HCT116 (cell line): ENCODE results near the gene EFCAB12. TPM values are rescaled to one million over a fixed set of nuclear protein-coding genes. Genes with fewer than 3 reads are reported as not detected.

Experiments used
- ATAC-seq: fragments of 200-7000 bp; cut with Tn5 transposase; 2 replicates; pipeline ENCODE4 v1.9.1; 2020; ENCODE audit warnings: mild to moderate bottlenecking, moderate library complexity
- BruUV-seq: library from RNA; stranded (reverse); fragments of 400-500 nt; replicated peaks from 2 replicates; lab custom pipeline; 2021; lab: Mats Ljungman, UMichigan
- CTCF ChIA-PET: fragments of 300-600 bp; sonication (Branson Sonifier 250); formaldehyde crosslinking; loops from one replicate; lab custom pipeline; 2021; ENCODE audit warnings: antibody characterized with exemption; lab: Charles Lee
- POLR2A ChIA-PET: fragments of 300-600, 350-600 bp; sonication (Branson Sonifier 250); formaldehyde crosslinking; loops from one replicate; lab custom pipeline; 2021; ENCODE audit warnings: antibody characterized with exemption; lab: Charles Lee
- RAD21 ChIA-PET, 2 experiments: fragments of 300-600 bp; sonication (Branson Sonifier 250); formaldehyde crosslinking; loops; one replicate each; lab custom pipeline; 2023; ENCODE audit warnings: low total read pairs in 2 of 2; ENCODE audit not compliant: uncharacterized antibody in 2 of 2, unreplicated experiment in 2 of 2, low non-redundant PET in 1 of 2; lab: Charles Lee
- DNase-seq: peaks from one replicate; pipeline ENCODE4 v3.0.0-alpha.2; 2010; ENCODE audit warnings: low read depth, low spot score
- H2AFZ ChIP-seq: fragments of 200-600 bp; shearing (Covaris generic), sonication (generic); 2 replicates; pipeline ENCODE4 v1.6.1; 2017; ENCODE audit warnings: low read depth, mixed run types, mixed read lengths, antibody characterized with exemption, low read length; ENCODE audit not compliant: poor library complexity, severe bottlenecking
- H3K27ac ChIP-seq: 2 replicates; pipeline ENCODE4 v1.5.1; 2012; ENCODE audit warnings: low read depth, low read length
- H3K27me3 ChIP-seq: fragments of 200-600 bp; sonication (generic); 2 replicates; pipeline ENCODE4 v1.6.1; 2016; ENCODE audit warnings: mixed run types, low read length, mixed read lengths; ENCODE audit not compliant: insufficient read depth
- H3K36me3 ChIP-seq, 2 experiments: fragments of 200-500 bp in 1 of 2; fragments of 200-600 bp in 1 of 2; sonication (Bioruptor generic) in 1 of 2; sonication (generic) in 1 of 2; 2 replicates each; pipeline versions ENCODE4 v1.5.1 to v1.6.1; 2014 to 2016; ENCODE audit warnings: low read length in 2 of 2, inconsistent platforms in 1 of 2, mixed read lengths in 1 of 2, mixed run types in 1 of 2; ENCODE audit not compliant: insufficient read depth in 2 of 2, control insufficient read depth in 1 of 2
- H3K4me1 ChIP-seq, 2 experiments: fragments of 200-600 bp in 1 of 2; sonication (generic) in 1 of 2; 2 replicates each; pipeline versions ENCODE4 v1.5.1 to v1.6.1; 2012 to 2017; ENCODE audit warnings: low read length in 2 of 2, inconsistent platforms in 1 of 2, mild to moderate bottlenecking in 1 of 2, mixed read lengths in 1 of 2, mixed run types in 1 of 2, moderate library complexity in 1 of 2; ENCODE audit not compliant: insufficient read depth in 2 of 2, control insufficient read depth in 1 of 2
- H3K4me2 ChIP-seq: fragments of 200-600 bp; sonication (generic); 2 replicates; pipeline ENCODE4 v1.6.1; 2017; ENCODE audit warnings: mixed run types, low read length, mixed read lengths
- H3K4me3 ChIP-seq, 2 experiments: fragments of 200-600 bp in 1 of 2; sonication (generic) in 1 of 2; replicated peaks in 1 of 2; 2 replicates each; pipeline ENCODE4 v1.5.1; 2011 to 2016; ENCODE audit warnings: low read length in 2 of 2, control low read depth in 1 of 2, low read depth in 1 of 2, mild to moderate bottlenecking in 1 of 2, mixed read lengths in 1 of 2, mixed run types in 1 of 2
- H3K79me2 ChIP-seq: fragments of 200-600 bp; sonication (generic); 2 replicates; pipeline ENCODE4 v1.6.1; 2017; ENCODE audit warnings: mild to moderate bottlenecking, mixed run types, low read length, moderate library complexity, mixed read lengths; ENCODE audit not compliant: insufficient read depth
- H3K9ac ChIP-seq: fragments of 200-600 bp; sonication (generic); 2 replicates; pipeline ENCODE4 v1.6.1; 2016; ENCODE audit warnings: low read length, mixed read lengths
- H3K9me2 ChIP-seq: fragments of 200-600 bp; sonication (generic), shearing (Covaris generic); 2 replicates; pipeline ENCODE4 v1.6.1; 2017; ENCODE audit warnings: mixed run types, mild to moderate bottlenecking, moderate library complexity; ENCODE audit not compliant: insufficient read depth
- H3K9me3 ChIP-seq, 2 experiments: fragments of 200-500 bp in 1 of 2; fragments of 200-600 bp in 1 of 2; sonication (Bioruptor generic) in 1 of 2; sonication (generic) in 1 of 2; 2 replicates each; pipeline ENCODE4 v1.6.1; 2014 to 2017; ENCODE audit warnings: low read length in 2 of 2, mixed read lengths in 2 of 2, inconsistent platforms in 1 of 2, low read depth in 1 of 2, mild to moderate bottlenecking in 1 of 2, mixed run types in 1 of 2, moderate library complexity in 1 of 2; ENCODE audit not compliant: control insufficient read depth in 1 of 2, insufficient read depth in 1 of 2
- H4K20me1 ChIP-seq: fragments of 200-600 bp; sonication (generic), shearing (Covaris generic); 2 replicates; pipeline ENCODE4 v1.6.1; 2017; ENCODE audit warnings: mixed run types, mild to moderate bottlenecking, moderate library complexity; ENCODE audit not compliant: insufficient read depth
- CBX3 ChIP-seq: IDR thresholded peaks from 2 replicates; pipeline ENCODE4 v1.6.1; 2012; ENCODE audit warnings: low read depth
- EGR1 ChIP-seq: IDR thresholded peaks from 2 replicates; pipeline ENCODE4 v1.6.1; 2012; ENCODE audit warnings: low read depth
- ELF1 ChIP-seq: IDR thresholded peaks from 2 replicates; pipeline ENCODE4 v1.6.1; 2012; ENCODE audit warnings: low read depth, borderline replicate concordance
- FOSL1 ChIP-seq: IDR thresholded peaks from 2 replicates; pipeline ENCODE4 v1.6.1; 2012; ENCODE audit warnings: low read depth
- JUND ChIP-seq: IDR thresholded peaks from 2 replicates; pipeline ENCODE4 v1.6.1; 2012
- POLR2AphosphoS5 ChIP-seq: IDR thresholded peaks from 2 replicates; pipeline ENCODE4 v1.6.1; 2011; ENCODE audit warnings: mild to moderate bottlenecking, low read depth, low read length, moderate library complexity
- RAD21 ChIP-seq: IDR thresholded peaks from 2 replicates; pipeline ENCODE4 v1.6.1; 2012; ENCODE audit warnings: low read depth, mild to moderate bottlenecking
- SP1 ChIP-seq: IDR thresholded peaks from 2 replicates; pipeline ENCODE4 v1.6.1; 2012; ENCODE audit warnings: low read depth
- SRF ChIP-seq: IDR thresholded peaks from 2 replicates; pipeline ENCODE4 v1.6.1; 2012; ENCODE audit warnings: low read depth
- TCF7L2 ChIP-seq: IDR thresholded peaks from 2 replicates; pipeline ENCODE4 v1.7.0; 2011; ENCODE audit warnings: borderline replicate concordance, inconsistent platforms; ENCODE audit not compliant: insufficient read depth, insufficient read length; ENCODE audit errors: extremely low read depth
- YY1 ChIP-seq: IDR thresholded peaks from 2 replicates; pipeline ENCODE4 v1.6.1; 2011; ENCODE audit warnings: low read length, low read depth, moderate library complexity, mild to moderate bottlenecking; ENCODE audit not compliant: insufficient replicate concordance; ENCODE audit errors: extremely low read depth
- ZFX ChIP-seq: fragments of 450-650 bp; IDR thresholded peaks from 2 replicates; pipeline ENCODE4 v1.6.1; 2017
- ZNF274 ChIP-seq: fragments of 200-500 bp; sonication (Bioruptor generic); IDR thresholded peaks from 2 replicates; pipeline ENCODE4 v1.6.1; 2014; ENCODE audit warnings: mild to moderate bottlenecking, low read depth, low read length, inconsistent platforms
- intact Hi-C: fragments of 100-400 bp; cut with micrococcal nuclease; formaldehyde crosslinking; loops from 2 replicates; pipeline ENCODE4 v1.10.0; 2022
- total RNA-seq: library from RNA; stranded (reverse); gene quantifications from one replicate; pipeline ENCODE4 v1.2.1, GENCODE V29; 2021; ENCODE audit not compliant: unreplicated experiment
- TF ChIP-seq, protein P1 (sequence below): IDR thresholded peaks from 2 replicates; pipeline ENCODE4 v1.6.1; 2011; ENCODE audit warnings: mild to moderate bottlenecking, low read length, moderate library complexity; ENCODE audit not compliant: insufficient replicate concordance; ENCODE audit errors: extremely low read depth
- TF ChIP-seq, protein P2 (sequence below), 3 experiments: fragments of 200-600 bp in 1 of 3; sonication (generic) in 1 of 3; IDR thresholded peaks in 2 of 3; conservative IDR thresholded peaks in 1 of 3; 2 replicates each; pipeline ENCODE4 v1.5.1; 2012 to 2017; ENCODE audit warnings: low read depth in 2 of 3, low read length in 2 of 3, antibody characterized with exemption in 1 of 3, borderline replicate concordance in 1 of 3, control low read depth in 1 of 3, mild to moderate bottlenecking in 1 of 3, mixed read lengths in 1 of 3, mixed run types in 1 of 3, moderate library complexity in 1 of 3; ENCODE audit not compliant: insufficient read depth in 1 of 3

Gene EFCAB12
- total RNA-seq, 1 experiment from 2014 or later, result 0.42 TPM

DNA sequence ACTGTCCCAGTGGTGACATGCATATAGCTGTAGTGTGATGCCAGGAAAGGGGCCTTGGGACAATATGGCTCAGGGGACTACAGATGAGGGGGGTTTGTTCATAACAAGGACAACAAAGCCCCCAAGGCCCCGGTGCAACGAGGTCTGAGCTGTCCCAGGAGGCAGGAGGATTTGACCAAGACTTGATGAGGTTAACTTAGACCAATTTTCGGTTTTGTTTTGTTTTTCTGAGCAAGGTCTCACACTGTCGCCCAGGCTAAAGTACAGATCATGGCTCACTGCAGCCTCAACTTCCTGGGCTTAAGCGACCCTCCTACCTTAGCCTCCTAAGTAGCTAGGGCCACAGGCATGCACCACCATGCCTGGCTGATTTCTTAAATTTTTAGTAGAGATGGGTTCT lies 23.8 kb downstream of the EFCAB12 start:
- DNase-seq, result no peak
- Histone ChIP-seq H3K9me3 (no peaks in the 10 kb centered on the region), H3K36me3 (no peaks in the 10 kb centered on the region), H2AFZ (no peak overlapping the region), H3K4me3 (no peak overlapping the region), H3K4me2 (no peak overlapping the region), H3K9me2 (no peaks in the 10 kb centered on the region), H3K9ac (no peak overlapping the region), H3K27ac (no peak overlapping the region), H3K79me2 (no peaks in the 10 kb centered on the region), H3K4me1 (peaks cover 0 to 6% of the 10 kb centered on the region in 2 experiments; a peak in 2 of 4 replicates), H4K20me1 (no peaks in the 10 kb centered on the region), H3K27me3 (no peaks in the 10 kb centered on the region)
- BruUV-seq, result no TSS peak
- TF ChIP-seq POLR2AphosphoS5 (no peak), TCF7L2 (no peak), JUND (no peak), EGR1 (no peak)
- TF ChIP-seq, protein P1, sequence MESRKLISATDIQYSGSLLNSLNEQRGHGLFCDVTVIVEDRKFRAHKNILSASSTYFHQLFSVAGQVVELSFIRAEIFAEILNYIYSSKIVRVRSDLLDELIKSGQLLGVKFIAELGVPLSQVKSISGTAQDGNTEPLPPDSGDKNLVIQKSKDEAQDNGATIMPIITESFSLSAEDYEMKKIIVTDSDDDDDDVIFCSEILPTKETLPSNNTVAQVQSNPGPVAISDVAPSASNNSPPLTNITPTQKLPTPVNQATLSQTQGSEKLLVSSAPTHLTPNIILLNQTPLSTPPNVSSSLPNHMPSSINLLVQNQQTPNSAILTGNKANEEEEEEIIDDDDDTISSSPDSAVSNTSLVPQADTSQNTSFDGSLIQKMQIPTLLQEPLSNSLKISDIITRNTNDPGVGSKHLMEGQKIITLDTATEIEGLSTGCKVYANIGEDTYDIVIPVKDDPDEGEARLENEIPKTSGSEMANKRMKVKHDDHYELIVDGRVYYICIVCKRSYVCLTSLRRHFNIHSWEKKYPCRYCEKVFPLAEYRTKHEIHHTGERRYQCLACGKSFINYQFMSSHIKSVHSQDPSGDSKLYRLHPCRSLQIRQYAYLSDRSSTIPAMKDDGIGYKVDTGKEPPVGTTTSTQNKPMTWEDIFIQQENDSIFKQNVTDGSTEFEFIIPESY, result no peak
- CTCF ChIA-PET, result no interaction called here
- no peak for ATAC-seq
- POLR2A ChIA-PET, result no interaction called here
- intact Hi-C loops, result no loop called here
- RAD21 ChIA-PET, result no interaction called here

DNA sequence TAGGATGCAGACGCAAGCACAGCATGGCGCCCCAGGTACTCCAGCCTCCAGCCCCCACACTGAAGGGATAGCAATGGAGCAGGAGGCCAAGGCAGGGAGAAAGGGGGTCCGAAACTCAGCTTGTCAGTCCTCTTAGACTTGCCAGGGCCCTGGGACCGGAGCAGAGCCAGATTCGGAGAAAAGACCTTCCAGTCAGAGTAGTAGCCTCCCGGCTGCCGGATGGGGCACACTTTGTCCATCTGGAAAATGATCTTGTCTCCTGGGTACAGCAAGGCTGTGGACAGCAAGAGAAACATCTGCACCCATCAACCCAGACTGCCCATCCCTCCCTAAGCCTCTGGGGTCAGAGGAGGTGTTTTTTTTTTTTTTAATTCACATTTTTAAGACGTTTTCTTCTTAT lies 24.3 kb downstream of the EFCAB12 start:
- ChIA-PET POLR2A (no interaction called here), CTCF (no interaction called here), RAD21 (no interaction called here)
- Histone ChIP-seq H3K9me2 (no peaks in the 10 kb centered on the region), H3K9ac (no peak overlapping the region), H3K4me1 (peaks cover 0 to 6% of the 10 kb centered on the region in 2 experiments; a peak in 2 of 4 replicates), H3K36me3 (no peaks in the 10 kb centered on the region), H3K4me2 (no peak overlapping the region), H4K20me1 (no peaks in the 10 kb centered on the region), H2AFZ (no peak overlapping the region), H3K79me2 (peaks cover 2% of the 10 kb centered on the region), H3K4me3 (no peak overlapping the region), H3K9me3 (no peaks in the 10 kb centered on the region), H3K27me3 (no peaks in the 10 kb centered on the region), H3K27ac (no peak overlapping the region)
- DNase-seq, result no peak
- intact Hi-C loops, result no loop called here
- BruUV-seq, result no TSS peak
- ATAC-seq, result no peak
- no peak for TF ChIP-seq RAD21
- no peak for TF ChIP-seq SP1
- TF ChIP-seq TCF7L2, result no peak
- TF ChIP-seq EGR1, result no peak
- TF ChIP-seq SRF, result no peak
- TF ChIP-seq POLR2AphosphoS5, result no peak
- TF ChIP-seq ZNF274, result no peak
- no peak for TF ChIP-seq CBX3
- TF ChIP-seq FOSL1, result no peak
- no peak for TF ChIP-seq ELF1
- TF ChIP-seq, protein P1, result no peak
- no peak for TF ChIP-seq YY1
- TF ChIP-seq JUND, result no peak
- TF ChIP-seq ZFX, result no peak
- TF ChIP-seq, protein P2, sequence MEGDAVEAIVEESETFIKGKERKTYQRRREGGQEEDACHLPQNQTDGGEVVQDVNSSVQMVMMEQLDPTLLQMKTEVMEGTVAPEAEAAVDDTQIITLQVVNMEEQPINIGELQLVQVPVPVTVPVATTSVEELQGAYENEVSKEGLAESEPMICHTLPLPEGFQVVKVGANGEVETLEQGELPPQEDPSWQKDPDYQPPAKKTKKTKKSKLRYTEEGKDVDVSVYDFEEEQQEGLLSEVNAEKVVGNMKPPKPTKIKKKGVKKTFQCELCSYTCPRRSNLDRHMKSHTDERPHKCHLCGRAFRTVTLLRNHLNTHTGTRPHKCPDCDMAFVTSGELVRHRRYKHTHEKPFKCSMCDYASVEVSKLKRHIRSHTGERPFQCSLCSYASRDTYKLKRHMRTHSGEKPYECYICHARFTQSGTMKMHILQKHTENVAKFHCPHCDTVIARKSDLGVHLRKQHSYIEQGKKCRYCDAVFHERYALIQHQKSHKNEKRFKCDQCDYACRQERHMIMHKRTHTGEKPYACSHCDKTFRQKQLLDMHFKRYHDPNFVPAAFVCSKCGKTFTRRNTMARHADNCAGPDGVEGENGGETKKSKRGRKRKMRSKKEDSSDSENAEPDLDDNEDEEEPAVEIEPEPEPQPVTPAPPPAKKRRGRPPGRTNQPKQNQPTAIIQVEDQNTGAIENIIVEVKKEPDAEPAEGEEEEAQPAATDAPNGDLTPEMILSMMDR (IDR thresholded peaks at IDR 0.05 in 2 of 3, conservative IDR thresholded peaks at IDR 0.05 in 1 of 3; ENCODE audit: borderline replicate concordance in 1 of 3, insufficient read depth in 1 of 3, low read depth in 2 of 3, low read length in 2 of 3), result no peak
